OCI-LY1 (cell line): ENCODE measurements around the gene RAB8B.

ENCODE experiments used
- H2AFZ ChIP-seq: fragments of 200-600 bp; sonication (generic), shearing (Covaris generic); 2 replicates; pipeline ENCODE4 v1.6.0; 2014; ENCODE audit warnings: antibody characterized with exemption, mild to moderate bottlenecking, low read length
- H3F3A ChIP-seq: fragments of 200-600 bp; sonication (generic), shearing (Covaris generic); 2 replicates; pipeline ENCODE4 v1.6.0; 2014; ENCODE audit warnings: mild to moderate bottlenecking, antibody characterized with exemption, low read length, moderate library complexity; ENCODE audit not compliant: insufficient read depth
- H3K27ac ChIP-seq: fragments of 200-600 bp; sonication (generic); 2 replicates; pipeline ENCODE4 v1.5.1; 2014; ENCODE audit warnings: low read length, mixed run types, mild to moderate bottlenecking, low read depth; ENCODE audit not compliant: poor library complexity, severe bottlenecking
- H3K27me3 ChIP-seq: fragments of 200-600 bp; sonication (generic); 2 replicates; pipeline ENCODE4 v1.6.0; 2014; ENCODE audit warnings: antibody characterized with exemption, mild to moderate bottlenecking, low read length, moderate library complexity; ENCODE audit not compliant: insufficient read depth
- H3K36me3 ChIP-seq: fragments of 200-600 bp; sonication (generic); 2 replicates; pipeline ENCODE4 v1.6.1; 2014; ENCODE audit warnings: mild to moderate bottlenecking, antibody characterized with exemption, low read length, moderate library complexity, mixed read lengths; ENCODE audit not compliant: insufficient read depth
- H3K4me1 ChIP-seq: fragments of 200-600 bp; sonication (generic); 2 replicates; pipeline ENCODE4 v1.5.1; 2014; ENCODE audit warnings: mild to moderate bottlenecking, low read length, moderate library complexity; ENCODE audit not compliant: insufficient read depth, severe bottlenecking
- H3K4me2 ChIP-seq: fragments of 200-600 bp; sonication (generic), shearing (Covaris generic); 2 replicates; pipeline ENCODE4 v1.6.1; 2014; ENCODE audit warnings: low read length
- H3K4me3 ChIP-seq: fragments of 200-600 bp; sonication (generic); 2 replicates; pipeline ENCODE4 v1.5.1; 2014; ENCODE audit warnings: low read length, low read depth, mild to moderate bottlenecking, mixed read lengths; ENCODE audit not compliant: poor library complexity, severe bottlenecking
- H3K79me2 ChIP-seq: fragments of 200-600 bp; shearing (Covaris generic); 2 replicates; pipeline ENCODE4 v1.6.1; 2016; ENCODE audit warnings: mixed run types, low read length, mixed read lengths; ENCODE audit not compliant: insufficient read depth
- H3K9ac ChIP-seq: fragments of 200-600 bp; sonication (generic), shearing (Covaris generic); 2 replicates; pipeline ENCODE4 v1.6.1; 2014; ENCODE audit warnings: mild to moderate bottlenecking, low read length, mixed read lengths
- H3K9me2 ChIP-seq: fragments of 200-600 bp; sonication (generic), shearing (Covaris generic); 2 replicates; pipeline ENCODE4 v1.6.1; 2014; ENCODE audit warnings: low read depth, mild to moderate bottlenecking, low read length, mixed read lengths
- H3K9me3 ChIP-seq: fragments of 200-600 bp; shearing (Covaris generic); 2 replicates; pipeline ENCODE4 v1.6.1; 2014; ENCODE audit warnings: low read length, mixed read lengths
- H4K20me1 ChIP-seq: fragments of 200-600 bp; sonication (generic), shearing (Covaris generic); 2 replicates; pipeline ENCODE4 v1.6.0; 2016; ENCODE audit warnings: mild to moderate bottlenecking, low read length; ENCODE audit not compliant: insufficient read depth
- CTCF ChIP-seq: fragments of 200-600 bp; sonication (generic), shearing (Covaris generic); IDR thresholded peaks from 2 replicates; pipeline ENCODE4 v1.5.1; 2017; ENCODE audit warnings: mild to moderate bottlenecking, antibody characterized with exemption, low read length, moderate library complexity, mixed read lengths
- EZH2 ChIP-seq: fragments of 200-600 bp; sonication (generic), shearing (Covaris generic); IDR thresholded peaks from 2 replicates; pipeline ENCODE4 v1.8.0; 2017; ENCODE audit warnings: borderline replicate concordance, mixed run types, mild to moderate bottlenecking, antibody characterized with exemption, low read length, moderate library complexity, mixed read lengths

The RAB8B gene

GRCh38 chr15:63194880-63195568 is 5.6 kb downstream of the RAB8B start:
- no peaks in the 10 kb centered on the region for H3K9me3 ChIP-seq
- peak overlapping the region; percentile 98 for H3K4me2 ChIP-seq
- H3K9me2 ChIP-seq, result no peaks in the 10 kb centered on the region
- H2AFZ ChIP-seq, result no peak overlapping the region
- H3K27ac ChIP-seq, result peak overlapping the region; percentile 94
- no peak overlapping the region for H3K4me3 ChIP-seq
- peaks cover 73% of the 10 kb centered on the region for H3K79me2 ChIP-seq
- no peaks in the 10 kb centered on the region for H4K20me1 ChIP-seq
- peak overlapping the region; percentile 53; the same call in 1 of the 2 replicates for H3K9ac ChIP-seq
- H3F3A ChIP-seq, result peaks cover 12% of the 10 kb centered on the region
- no peaks in the 10 kb centered on the region for H3K27me3 ChIP-seq
- H3K4me1 ChIP-seq, result peaks cover 86% of the 10 kb centered on the region
- no peaks in the 10 kb centered on the region for H3K36me3 ChIP-seq
- TF ChIP-seq EZH2 (no peak), CTCF (no peak)

- no peak overlapping the region for H3K4me3 ChIP-seq
- peak overlapping the region; percentile 94 for H3K27ac ChIP-seq
- TF ChIP-seq EZH2 (no peak), CTCF (no peak)
- no peaks in the 10 kb centered on the region for H3K36me3 ChIP-seq
- H2AFZ ChIP-seq, result no peak overlapping the region
- peaks cover 86% of the 10 kb centered on the region for H3K4me1 ChIP-seq
- no peaks in the 10 kb centered on the region for H3K9me2 ChIP-seq
- no peaks in the 10 kb centered on the region for H3K9me3 ChIP-seq
- peak overlapping the region; percentile 53; the same call in 1 of the 2 replicates for H3K9ac ChIP-seq
- H4K20me1 ChIP-seq, result no peaks in the 10 kb centered on the region
- H3K27me3 ChIP-seq, result no peaks in the 10 kb centered on the region
- peaks cover 12% of the 10 kb centered on the region for H3F3A ChIP-seq
- H3K79me2 ChIP-seq, result peaks cover 72% of the 10 kb centered on the region
- peak overlapping the region; percentile 98; the same call in 1 of the 2 replicates for H3K4me2 ChIP-seq
Observed at GRCh38 chr15:63195569-63196015, 6.2 kb downstream of the RAB8B start.

- Histone ChIP-seq H2AFZ (no peak overlapping the region), H3K9me2 (no peaks in the 10 kb centered on the region), H3F3A (peaks cover under 1% of the 10 kb centered on the region; the same call in 1 of the 2 replicates), H3K36me3 (no peaks in the 10 kb centered on the region), H4K20me1 (no peaks in the 10 kb centered on the region), H3K4me2 (no peak overlapping the region), H3K9ac (no peak overlapping the region), H3K4me3 (no peak overlapping the region), H3K4me1 (peaks cover 86% of the 10 kb centered on the region), H3K79me2 (peaks cover 68% of the 10 kb centered on the region), H3K27ac (no peak overlapping the region), H3K9me3 (no peaks in the 10 kb centered on the region), H3K27me3 (no peaks in the 10 kb centered on the region)
- TF ChIP-seq CTCF, result no peak
- no peak for TF ChIP-seq EZH2
Observed at GRCh38 chr15:63196842-63197241, 7.4 kb downstream of the RAB8B start.
